ENCODE measurements around the gene MPP3.
A peak's percentile ranks its signal among the peaks of the same experiment; 100 is the strongest.
"Not testable (repeated sequence)": the region's sequence is repeated elsewhere in the genome, so short reads cannot be mapped to it uniquely, and the experiment has no call there.

The MPP3 gene

GRCh38 chr17:43869031-43869430, 36.1 kb upstream of the MPP3 start:
- H3K27ac Mint-ChIP-seq, H3K9me3 Mint-ChIP-seq, H3K36me3 Mint-ChIP-seq, ATAC-seq, H3K4me1 Mint-ChIP-seq, H3K4me3 Mint-ChIP-seq: not testable (repeated sequence)
- H3K27me3 Mint-ChIP-seq = peaks cover 49% of the 10 kb centered on the region

- no peak overlapping the region for H3K27ac Mint-ChIP-seq
- no peak overlapping the region for H3K4me3 Mint-ChIP-seq
- H3K9me3 Mint-ChIP-seq = peaks cover 6% of the 10 kb centered on the region
- no peaks in the 10 kb centered on the region for H3K36me3 Mint-ChIP-seq
- peaks cover 55% of the 10 kb centered on the region for H3K27me3 Mint-ChIP-seq
- H3K4me1 Mint-ChIP-seq = no peaks in the 10 kb centered on the region
- peak; percentile 55 for ATAC-seq
Measured at GRCh38 chr17:43868226-43868994, 35.5 kb upstream of the MPP3 start.

DNA sequence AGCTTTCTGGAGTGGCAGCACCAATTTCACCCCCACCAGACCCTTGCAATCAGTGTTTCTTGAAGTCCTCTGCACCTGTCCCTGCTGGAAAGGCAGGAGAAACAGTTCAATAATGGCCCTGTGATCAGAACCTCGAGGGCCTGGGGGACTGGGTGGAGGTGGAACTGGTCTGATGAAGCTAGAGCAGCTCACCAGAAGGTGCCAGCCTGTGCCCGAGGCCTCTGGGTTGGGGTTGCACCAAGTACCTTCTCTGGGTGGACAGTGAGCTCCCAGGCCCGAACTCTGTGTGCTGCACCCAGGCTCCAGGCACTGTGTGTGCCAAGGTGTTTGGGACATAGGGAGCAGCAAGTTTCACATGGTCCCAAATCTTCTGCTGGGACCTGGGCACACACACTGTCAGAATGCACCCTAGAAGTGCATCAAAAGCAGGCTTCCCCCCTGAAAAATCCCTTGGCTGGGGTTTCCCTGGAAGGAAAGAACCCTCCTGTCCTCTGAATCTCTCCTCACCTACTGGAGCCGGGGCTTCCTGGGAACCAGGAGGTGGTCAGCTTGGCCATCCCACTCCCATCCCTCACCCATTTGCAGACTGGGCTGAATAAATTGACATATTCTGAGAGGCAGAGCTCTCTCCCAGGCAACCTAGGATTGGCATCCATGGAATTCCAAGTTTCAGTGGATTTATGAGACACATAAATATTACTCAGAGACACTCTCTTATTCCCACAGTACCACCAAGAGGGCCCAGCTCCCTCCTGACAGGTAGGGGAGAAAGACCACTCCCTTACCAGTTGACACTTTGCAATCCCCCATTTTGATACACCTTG, 31.4 kb upstream of the MPP3 start:
- ATAC-seq = no peak

DNA sequence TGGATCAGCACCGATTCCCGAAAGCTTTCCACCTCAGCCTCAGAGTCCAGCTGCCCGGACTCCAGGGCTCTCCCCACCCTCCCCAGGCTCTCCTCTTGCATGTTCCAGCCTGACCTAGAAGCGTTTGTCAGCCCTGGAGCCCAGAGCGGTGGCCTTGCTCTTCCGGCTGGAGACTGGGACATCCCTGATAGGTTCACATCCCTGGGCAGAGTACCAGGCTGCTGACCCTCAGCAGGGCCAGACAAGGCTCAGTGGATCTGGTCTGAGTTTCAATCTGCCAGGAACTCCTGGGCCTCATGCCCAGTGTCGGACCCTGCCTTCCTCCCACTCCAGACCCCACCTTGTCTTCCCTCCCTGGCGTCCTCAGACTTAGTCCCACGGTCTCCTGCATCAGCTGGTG, 29.0 kb upstream of the MPP3 start:
- ATAC-seq = no peak
- Mint-ChIP-seq H3K4me3 (no peak overlapping the region), H3K36me3 (no peaks in the 10 kb centered on the region), H3K9me3 (no peaks in the 10 kb centered on the region), H3K27me3 (peaks cover 55% of the 10 kb centered on the region), H3K27ac (no peak overlapping the region), H3K4me1 (peaks cover 5% of the 10 kb centered on the region)

More for the DNA sequence above, 31.4 kb upstream of the MPP3 start:
- Mint-ChIP-seq H3K4me1 (peaks cover 5% of the 10 kb centered on the region), H3K4me3 (no peak overlapping the region), H3K27me3 (peaks cover 59% of the 10 kb centered on the region), H3K9me3 (peaks cover 6% of the 10 kb centered on the region), H3K36me3 (no peaks in the 10 kb centered on the region), H3K27ac (no peak overlapping the region)

DNA sequence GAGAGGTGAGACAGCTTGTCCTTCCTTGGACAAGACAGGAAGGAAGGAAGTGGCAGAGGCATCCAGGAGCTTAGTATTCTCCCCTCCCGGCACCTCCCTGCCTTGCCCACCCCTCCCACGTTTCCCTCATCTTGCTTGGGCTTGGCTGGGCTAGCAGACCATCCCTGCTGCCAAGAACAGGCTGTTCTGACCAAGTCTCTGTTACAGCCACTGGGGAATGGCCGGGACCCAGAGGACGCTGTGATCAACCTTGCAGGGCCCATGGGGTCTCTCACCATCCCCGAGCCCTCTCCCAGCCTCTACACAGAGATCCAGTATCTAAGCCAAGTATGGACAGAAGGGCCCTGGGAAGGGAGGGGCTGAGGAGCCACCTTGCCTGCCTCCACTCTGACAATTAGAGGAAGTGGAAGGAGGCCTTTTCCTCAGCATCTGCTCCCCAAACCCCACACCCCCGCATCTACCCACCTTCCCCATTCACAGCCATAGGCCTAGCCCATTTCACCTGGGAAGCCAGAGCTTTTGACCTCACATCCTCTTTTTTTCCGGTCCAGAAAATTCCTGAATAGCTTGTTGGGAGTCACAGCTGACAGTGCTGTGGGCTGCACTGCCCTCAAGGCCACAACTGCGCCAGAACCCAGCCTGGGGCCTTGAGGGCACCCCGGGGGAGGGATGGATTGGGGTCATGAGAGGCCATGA, 28.1 kb upstream of the MPP3 start:
- ATAC-seq = no peak
- Mint-ChIP-seq H3K4me1 (peaks cover 5% of the 10 kb centered on the region), H3K27me3 (peaks cover 56% of the 10 kb centered on the region), H3K27ac (no peak overlapping the region), H3K9me3 (no peaks in the 10 kb centered on the region), H3K36me3 (no peaks in the 10 kb centered on the region), H3K4me3 (no peak overlapping the region)

DNA sequence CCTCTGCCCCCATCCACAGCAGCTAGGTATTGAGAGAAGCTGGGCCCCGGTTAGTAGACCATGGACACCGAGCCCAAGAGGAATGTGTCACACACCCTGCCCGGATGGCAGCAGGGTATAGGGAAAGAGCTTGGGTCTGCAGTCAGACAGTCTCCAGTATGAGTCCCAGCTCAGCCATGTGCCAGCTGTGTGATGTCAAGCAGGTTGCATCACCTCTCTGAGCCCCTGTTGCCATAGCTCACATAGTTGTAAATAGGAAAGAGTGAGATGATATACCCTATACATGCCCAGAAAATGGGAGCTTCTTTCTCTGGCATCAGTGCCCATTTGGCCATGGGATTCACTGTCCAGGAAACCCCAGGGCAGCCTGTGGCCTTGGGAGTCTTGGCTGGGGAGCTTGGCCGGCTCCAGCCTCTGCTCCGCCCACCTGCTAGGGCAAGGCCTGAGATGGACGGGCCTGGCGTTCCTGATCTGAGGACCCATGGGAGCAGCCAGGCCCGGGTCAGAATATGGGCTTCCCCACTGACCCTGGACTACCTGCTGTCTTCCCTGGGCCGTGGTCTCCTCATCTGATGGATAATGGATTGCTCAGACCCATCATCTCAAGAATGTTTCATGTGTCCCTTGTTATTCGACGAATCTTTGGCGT, 27.3 kb upstream of the MPP3 start:
- no peak overlapping the region for H3K4me3 Mint-ChIP-seq
- ATAC-seq = no peak
- peaks cover 54% of the 10 kb centered on the region for H3K27me3 Mint-ChIP-seq
- H3K9me3 Mint-ChIP-seq = no peaks in the 10 kb centered on the region
- peaks cover 5% of the 10 kb centered on the region for H3K4me1 Mint-ChIP-seq
- no peak overlapping the region for H3K27ac Mint-ChIP-seq
- H3K36me3 Mint-ChIP-seq = no peaks in the 10 kb centered on the region

DNA sequence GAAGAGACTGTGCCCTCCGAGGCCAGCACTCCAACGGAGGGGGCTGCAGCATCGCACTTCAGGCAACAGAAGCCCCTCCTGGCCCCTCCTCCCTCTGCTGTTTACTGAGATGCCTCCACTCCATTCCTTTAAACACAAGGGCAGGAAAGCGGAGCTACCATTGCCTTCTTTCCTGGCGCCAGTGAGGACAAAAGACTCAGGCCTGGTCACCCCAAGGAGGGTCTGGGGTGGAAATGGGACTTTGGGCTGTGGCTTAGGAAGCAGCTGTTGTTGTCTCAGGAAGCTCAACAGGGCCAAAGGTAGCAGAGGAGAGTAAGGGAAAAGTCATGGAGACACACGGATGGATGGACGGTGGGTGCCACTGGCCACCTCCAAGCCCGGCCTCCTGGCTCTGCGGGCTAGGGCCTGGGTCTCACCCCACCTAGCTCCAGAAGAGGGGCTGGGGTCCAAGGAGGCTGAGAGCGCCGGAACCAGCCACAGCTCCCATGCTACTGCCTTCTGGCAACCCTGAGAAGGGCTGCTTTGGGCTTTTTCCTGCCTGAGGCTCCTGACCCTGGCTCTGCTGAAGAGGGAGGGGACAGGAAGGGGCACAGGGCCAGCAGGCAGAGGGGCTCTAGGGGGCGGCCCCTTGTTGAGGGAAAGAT, 25.1 kb upstream of the MPP3 start:
- Mint-ChIP-seq H3K4me3 (no peak overlapping the region), H3K36me3 (no peaks in the 10 kb centered on the region), H3K9me3 (no peaks in the 10 kb centered on the region), H3K27me3 (peaks cover 65% of the 10 kb centered on the region), H3K27ac (no peak overlapping the region), H3K4me1 (peaks cover 5% of the 10 kb centered on the region)
- no peak for ATAC-seq

DNA sequence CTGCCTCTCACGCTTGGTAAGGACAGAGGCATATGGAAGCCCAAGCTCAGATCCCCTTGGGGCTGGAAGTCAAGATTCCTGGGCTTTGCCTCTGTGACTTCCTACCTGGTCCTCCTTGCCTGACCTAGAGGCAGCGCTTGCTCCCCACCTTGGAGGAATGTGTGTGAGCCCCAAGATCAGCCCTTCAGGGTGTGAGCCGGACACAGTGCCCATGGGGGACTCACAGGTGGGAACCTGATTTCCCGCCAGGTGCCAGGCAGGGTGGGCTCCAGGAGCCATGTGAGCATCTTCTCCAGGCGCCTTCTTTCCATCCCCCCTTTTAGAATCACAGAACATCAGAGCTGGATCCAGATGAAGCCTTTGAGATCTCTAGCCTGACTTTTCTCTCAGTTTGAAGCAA, 24.2 kb upstream of the MPP3 start:
- ATAC-seq = no peak

DNA sequence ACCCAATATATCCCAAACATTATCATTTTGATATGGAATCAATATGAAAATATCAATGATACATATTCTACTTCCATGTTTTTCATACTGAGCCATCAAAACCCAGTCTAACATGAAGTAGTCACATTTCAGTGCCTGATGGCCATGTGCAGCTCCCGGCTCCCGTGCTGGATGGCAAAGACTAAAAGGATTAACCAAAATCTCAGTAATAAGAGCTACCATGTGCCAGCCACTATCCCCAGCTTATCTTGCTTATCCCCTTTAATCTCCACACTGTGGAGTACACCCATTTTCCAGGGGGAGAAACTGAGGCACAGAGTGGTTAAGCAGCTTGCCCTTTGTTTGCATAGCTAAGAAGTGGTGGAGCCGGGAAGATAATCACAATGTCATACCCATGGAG, 23.2 kb upstream of the MPP3 start:
- Mint-ChIP-seq H3K27ac (no peak overlapping the region), H3K9me3 (no peaks in the 10 kb centered on the region), H3K4me1 (peaks cover 1% of the 10 kb centered on the region), H3K36me3 (no peaks in the 10 kb centered on the region), H3K27me3 (peaks cover 74% of the 10 kb centered on the region), H3K4me3 (no peak overlapping the region)
- no peak for ATAC-seq

More for the DNA sequence above, 24.2 kb upstream of the MPP3 start:
- peaks cover 65% of the 10 kb centered on the region for H3K27me3 Mint-ChIP-seq
- no peaks in the 10 kb centered on the region for H3K9me3 Mint-ChIP-seq
- H3K4me3 Mint-ChIP-seq = no peak overlapping the region
- H3K4me1 Mint-ChIP-seq = peaks cover 5% of the 10 kb centered on the region
- H3K36me3 Mint-ChIP-seq = no peaks in the 10 kb centered on the region
- no peak overlapping the region for H3K27ac Mint-ChIP-seq

- H3K27ac Mint-ChIP-seq = no peak overlapping the region
- H3K9me3 Mint-ChIP-seq = no peaks in the 10 kb centered on the region
- no peaks in the 10 kb centered on the region for H3K4me1 Mint-ChIP-seq
- no peak overlapping the region for H3K4me3 Mint-ChIP-seq
- H3K27me3 Mint-ChIP-seq = peaks cover 82% of the 10 kb centered on the region
- ATAC-seq = no peak
- H3K36me3 Mint-ChIP-seq = no peaks in the 10 kb centered on the region
Measured at GRCh38 chr17:43855061-43855460, 22.1 kb upstream of the MPP3 start.

DNA sequence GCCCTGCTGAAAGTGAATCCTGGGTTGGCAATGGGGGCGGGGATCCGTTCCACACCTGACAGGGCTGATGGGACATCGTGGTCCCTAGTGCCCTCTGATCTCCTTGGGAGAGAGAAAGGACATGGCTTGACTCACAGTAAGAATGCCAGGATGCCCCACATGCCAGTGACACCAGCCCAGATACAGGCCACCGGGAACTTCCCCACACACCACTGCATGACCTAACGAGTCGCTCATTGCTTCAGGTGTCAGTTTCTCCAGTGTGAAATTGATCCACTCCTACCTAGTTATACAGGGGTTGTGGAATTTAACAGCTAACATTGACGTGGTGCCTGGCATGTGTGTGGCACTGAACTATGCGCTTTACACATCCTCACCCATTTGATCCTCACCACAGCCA, 21.6 kb upstream of the MPP3 start:
- H3K4me1 Mint-ChIP-seq = no peaks in the 10 kb centered on the region
- H3K27me3 Mint-ChIP-seq = peaks cover 88% of the 10 kb centered on the region
- H3K4me3 Mint-ChIP-seq = no peak overlapping the region
- H3K36me3 Mint-ChIP-seq = no peaks in the 10 kb centered on the region
- H3K27ac Mint-ChIP-seq = no peak overlapping the region
- H3K9me3 Mint-ChIP-seq = no peaks in the 10 kb centered on the region
- ATAC-seq = no peak

- no peak overlapping the region for H3K27ac Mint-ChIP-seq
- H3K4me1 Mint-ChIP-seq = no peaks in the 10 kb centered on the region
- peaks cover 96% of the 10 kb centered on the region for H3K27me3 Mint-ChIP-seq
- no peak for ATAC-seq
- no peaks in the 10 kb centered on the region for H3K36me3 Mint-ChIP-seq
- no peaks in the 10 kb centered on the region for H3K9me3 Mint-ChIP-seq
- no peak overlapping the region for H3K4me3 Mint-ChIP-seq
Measured at GRCh38 chr17:43853546-43853945, 20.6 kb upstream of the MPP3 start.

DNA sequence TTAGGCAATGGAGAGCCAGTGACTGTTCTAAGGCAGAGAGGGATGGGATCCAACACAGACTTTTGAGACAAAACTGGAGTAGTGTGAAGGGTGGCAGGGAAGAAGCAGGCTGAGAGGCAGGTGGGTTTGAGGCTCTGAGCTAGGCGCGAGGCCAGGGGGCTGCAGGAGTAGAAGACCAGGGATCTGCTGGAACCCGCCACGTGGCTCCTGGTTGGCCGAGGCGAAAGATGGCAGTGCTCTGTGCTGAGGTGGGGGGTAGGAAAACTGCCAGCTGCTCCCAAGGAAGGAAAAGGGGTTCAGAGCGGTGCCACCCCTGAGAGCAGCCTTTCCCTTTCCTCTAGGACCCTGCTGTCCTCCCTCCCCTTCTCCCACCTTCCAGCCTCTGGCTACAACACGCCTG, 19.6 kb upstream of the MPP3 start:
- Mint-ChIP-seq H3K36me3 (no peaks in the 10 kb centered on the region), H3K27me3 (peaks cover 96% of the 10 kb centered on the region), H3K4me1 (no peaks in the 10 kb centered on the region), H3K27ac (no peak overlapping the region), H3K9me3 (no peaks in the 10 kb centered on the region), H3K4me3 (no peak overlapping the region)
- no peak for ATAC-seq

DNA sequence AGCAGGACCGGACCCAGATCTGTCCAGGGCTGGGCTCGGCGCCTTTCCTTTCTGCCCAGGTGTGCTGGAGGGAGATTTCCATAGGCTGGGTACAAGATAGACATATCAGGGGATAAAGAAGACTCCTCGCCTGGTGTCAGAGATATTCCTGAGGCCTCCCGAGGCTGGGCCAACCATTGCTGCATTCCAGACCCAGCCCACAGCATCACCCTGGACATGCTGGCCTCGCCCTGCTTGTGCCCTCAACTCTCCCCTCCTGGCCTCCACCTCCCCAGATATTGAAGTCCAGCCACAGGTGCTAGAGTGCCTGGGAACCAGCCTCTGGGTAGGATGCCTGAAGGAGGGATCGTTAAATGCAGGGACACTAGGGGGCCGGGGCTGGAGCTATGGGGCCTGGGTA, 16.2 kb upstream of the MPP3 start:
- ATAC-seq = no peak
- Mint-ChIP-seq H3K4me3 (no peak overlapping the region), H3K4me1 (peaks cover 10% of the 10 kb centered on the region), H3K9me3 (no peaks in the 10 kb centered on the region), H3K27ac (no peak overlapping the region), H3K27me3 (peaks cover 84% of the 10 kb centered on the region), H3K36me3 (no peaks in the 10 kb centered on the region)

- H3K27me3 Mint-ChIP-seq = peaks cover 79% of the 10 kb centered on the region
- no peak overlapping the region for H3K4me3 Mint-ChIP-seq
- no peaks in the 10 kb centered on the region for H3K36me3 Mint-ChIP-seq
- no peak for ATAC-seq
- H3K9me3 Mint-ChIP-seq = no peaks in the 10 kb centered on the region
- no peak overlapping the region for H3K27ac Mint-ChIP-seq
- peaks cover 10% of the 10 kb centered on the region for H3K4me1 Mint-ChIP-seq
Measured at GRCh38 chr17:43848601-43849000, 15.7 kb upstream of the MPP3 start.

Data from stimulated activated memory B cell treated with anti-CD40 and anti-IgM and Interleukin-4, amounts not matched to agents 10 μg/mL and 1 μg/mL and 100 μg/mL, for 72 hours (primary cell).